Ovary (tissue), 9 donors: ENCODE data around the gene CSAD. TPM values are rescaled to one million over a fixed set of nuclear protein-coding genes. Genes with fewer than 3 reads are reported as not detected.

ENCODE experiments used
- DNase-seq, 5 donors: peaks; one replicate each; pipeline ENCODE4 v3.0.0-alpha.2; 2019 to 2020
- H3K27ac ChIP-seq, 2 donors: fragments of 200-600 bp; one replicate each; pipeline versions ENCODE4 v1.5.1 to v1.8.0; 2019 to 2022
- H3K27me3 ChIP-seq: fragments of 200-600 bp; one replicate; pipeline ENCODE4 v1.8.0; 2022
- H3K36me3 ChIP-seq: fragments of 200-600 bp; sonication (generic); one replicate; pipeline ENCODE4 v1.5.1; 2019
- H3K4me1 ChIP-seq: one replicate; pipeline ENCODE4 v1.8.1; 2013; ENCODE audit warnings: mild to moderate bottlenecking, moderate library complexity; ENCODE audit not compliant: insufficient read depth
- H3K4me3 ChIP-seq: fragments of 200-600 bp; sonication (generic); one replicate; pipeline ENCODE4 v1.5.1; 2017
- H3K9me3 ChIP-seq, 2 donors: fragments of 200-600 bp in 1 of 2; sonication (generic) in 1 of 2; one replicate each; pipeline versions ENCODE4 v1.5.1 to v1.8.1; 2013 to 2019; ENCODE audit warnings: mild to moderate bottlenecking in 1 of 2, moderate library complexity in 1 of 2
- CTCF ChIP-seq, 3 donors: fragments of 450-650 bp in 2 of 3; fragments of 200-600 bp in 1 of 3; IDR thresholded peaks; one replicate each; pipeline versions ENCODE4 v1.5.1 to v1.8.0; 2016 to 2022; ENCODE audit warnings: antibody characterized with exemption in 3 of 3, mild to moderate bottlenecking in 1 of 3
- EP300 ChIP-seq: sonication (generic); formaldehyde crosslinking; IDR thresholded peaks from one replicate; pipeline ENCODE4 v1.6.1; 2017; ENCODE audit warnings: antibody characterized with exemption
- POLR2A ChIP-seq: fragments of 450-650 bp; IDR thresholded peaks from one replicate; pipeline ENCODE4 v1.6.1; 2017; ENCODE audit warnings: antibody characterized with exemption, mild to moderate bottlenecking, moderate library complexity
- WGBS, 3 donors: extraction: QIAGEN DNeasy Blood & Tissue Kit in 1 of 3; methylation state at CpG; one replicate each; pipeline versions ENCODE4 v1.1.5 to v1.1.7; 2013 to 2017; 5-methylcytosine and 5-hydroxymethylcytosine counted together
- intact Hi-C, 4 donors: fragments of 100-400 bp; cut with DNase I; formaldehyde crosslinking; loops; one replicate each; pipeline versions ENCODE4 v1.11.0 to v1.15.1; 2022 to 2023
- polyA plus RNA-seq, 2 donors: library from polyadenylated mRNA; stranded (reverse); fragments of 200-250 nt in 1 of 2; fragments of 350-450 nt in 1 of 2; fragmentation: Illumina TruSeq in 1 of 2; extraction: RNeasy Lipid Tissue Mini Kit (QIAGEN cat#74804) in 1 of 2; gene quantifications; one replicate each; pipeline ENCODE4 v1.2.3, GENCODE V29; 2013 to 2014
- total RNA-seq, 7 donors: library from RNA; depleted of rRNA in 2 of 7; stranded (reverse); fragments of >200 nt in 2 of 7; fragmentation: NEBNext Ultra II Directional in 3 of 7; extraction: Animal tissue kit (Norgen Biotek cat#: 25700) in 3 of 7; gene quantifications; one replicate each; pipeline versions ENCODE4 v1.1.0 to v1.2.4, GENCODE V29; 2016 to 2023
- donor health status: DM: no; HTN: no; CAD: no; lungs with moderate emphysema.
- donor health status: DM: no; HTN: no; CAD: no.
- donor health status: Bipolar disorder and iron deficiency.
- donor health status: DM: yes; HTN: yes; CAD: no.
- donor health status: DM: no; HTN: no; CAD: no.
- donor health status: DM: yes; HTN: yes; CAD: no.

The CSAD gene
- total and polyA plus RNA-seq, 9 donors: 19.8 to 36.0 (median 28.0) TPM

- intact Hi-C loops: loop anchor here in 2 of 4 donors (5.0 kb wide), 1 partner anchor 38 kb away; no protein-coding TSS in a partner anchor
- Histone ChIP-seq H3K9me3 (no peaks in the 10 kb centered on the region), H3K4me3 (no peak overlapping the region), H3K4me1 (no peaks in the 10 kb centered on the region), H3K36me3 (no peaks in the 10 kb centered on the region), H3K27me3 (no peaks in the 10 kb centered on the region), H3K27ac (no peak overlapping the region)
- peak; percentile 67 to 88 (median 83) for DNase-seq
- WGBS, 3 donors: 21 to 26% (median 23%) methylated on average over 14 of the region's 14 CpGs
- TF ChIP-seq EP300: no peak
- TF ChIP-seq CTCF (IDR thresholded peaks at IDR 0.05): peak; percentile 76 to 90 (median 89)
These were observed 21.4 kb downstream of the CSAD start for GRCh38 chr12:53159195-53159839.

GRCh38 chr12:53152390-53152789 lies 28.3 kb downstream of the CSAD start:
- Histone ChIP-seq H3K4me3 (no peak overlapping the region), H3K4me1 (no peaks in the 10 kb centered on the region), H3K36me3 (no peaks in the 10 kb centered on the region), H3K27me3 (no peaks in the 10 kb centered on the region), H3K9me3 (no peaks in the 10 kb centered on the region), H3K27ac (no peak overlapping the region)
- intact Hi-C loops: no loop called here
- no peak for DNase-seq
- TF ChIP-seq POLR2A (no peak), EP300 (no peak), CTCF (IDR thresholded peaks at IDR 0.05) (no peak)

- intact Hi-C loops: no loop called here
- H3K4me3 ChIP-seq: no peak overlapping the region
- H3K36me3 ChIP-seq: no peaks in the 10 kb centered on the region
- no peaks in the 10 kb centered on the region for H3K4me1 ChIP-seq
- no peak overlapping the region for H3K27ac ChIP-seq
- H3K27me3 ChIP-seq: no peaks in the 10 kb centered on the region
- DNase-seq: no peak
- TF ChIP-seq EP300 (no peak), POLR2A (no peak), CTCF (IDR thresholded peaks at IDR 0.05) (no peak)
- no peaks in the 10 kb centered on the region for H3K9me3 ChIP-seq
- WGBS, 3 donors: 87 to 89% (median 88%) methylated on average over 6 of the region's 6 CpGs
These were observed 29.7 kb downstream of the CSAD start for GRCh38 chr12:53151039-53151438.

- Histone ChIP-seq H3K27me3 (no peaks in the 10 kb centered on the region), H3K9me3 (no peaks in the 10 kb centered on the region), H3K36me3 (no peaks in the 10 kb centered on the region), H3K4me1 (no peaks in the 10 kb centered on the region), H3K27ac (no peak overlapping the region), H3K4me3 (no peak overlapping the region)
- DNase-seq: no peak
- intact Hi-C loops: no loop called here
- TF ChIP-seq POLR2A: no peak
- TF ChIP-seq CTCF (IDR thresholded peaks at IDR 0.05): no peak
- whole genome bisulfite sequencing, 3 donors: 83 to 89% (median 87%) methylated on average over 15 of the region's 15 CpGs
These were observed 33.1 kb downstream of the CSAD start for GRCh38 chr12:53147653-53148052.
